CD14-positive monocyte (primary cell): Measurements from ENCODE around the gene VSIG10L2. TPM values are rescaled to one million over a fixed set of nuclear protein-coding genes. Genes with fewer than 3 reads are reported as not detected.

Source experiments
- DNase-seq, 3 donors: peaks; one replicate each; pipeline ENCODE4 v3.0.0-alpha.2; 2011 to 2022
- H2AFZ ChIP-seq: 2 replicates; pipeline ENCODE4 v1.6.0; 2012; ENCODE audit warnings: mild to moderate bottlenecking, low read depth, low read length, inconsistent platforms; ENCODE audit not compliant: insufficient read depth, poor library complexity, severe bottlenecking
- H3K27ac ChIP-seq, 2 donors: 1 replicate in 1 of 2; 2 replicates in 1 of 2; pipeline ENCODE4 v1.5.1; 2012 to 2013; ENCODE audit warnings: low read length in 2 of 2, control low read depth in 1 of 2, inconsistent platforms in 1 of 2, low read depth in 1 of 2, mild to moderate bottlenecking in 1 of 2
- H3K27me3 ChIP-seq, 2 donors: one replicate each; pipeline versions ENCODE4 v1.6.0 to v1.6.1; 2011 to 2013; ENCODE audit warnings: low read length in 2 of 2; ENCODE audit not compliant: control insufficient read depth in 2 of 2, insufficient read depth in 2 of 2
- H3K36me3 ChIP-seq, 2 donors: replicated peaks in 1 of 2; 1 replicate in 1 of 2; 2 replicates in 1 of 2; pipeline versions ENCODE4 v1.5.1 to v1.6.1; 2012 to 2013; ENCODE audit warnings: low read length in 2 of 2, control low read depth in 1 of 2, inconsistent platforms in 1 of 2, mild to moderate bottlenecking in 1 of 2; ENCODE audit not compliant: insufficient read depth in 2 of 2, control insufficient read depth in 1 of 2
- H3K4me1 ChIP-seq, 2 donors: 1 replicate in 1 of 2; 2 replicates in 1 of 2; pipeline versions ENCODE4 v1.5.1 to v1.6.1; 2012 to 2013; ENCODE audit warnings: low read length in 2 of 2, control low read depth in 1 of 2, inconsistent platforms in 1 of 2, mild to moderate bottlenecking in 1 of 2, moderate library complexity in 1 of 2; ENCODE audit not compliant: insufficient read depth in 2 of 2, control insufficient read depth in 1 of 2
- H3K4me2 ChIP-seq: replicated peaks from 2 replicates; pipeline ENCODE3; 2012; ENCODE audit warnings: low read length, moderate library complexity, mild to moderate bottlenecking; ENCODE audit not compliant: poor library complexity, severe bottlenecking; ENCODE audit errors: extremely low read depth
- H3K4me3 ChIP-seq, 3 experiments: fragments of 200-600 bp in 1 of 3; sonication (generic) in 1 of 3; replicated peaks in 1 of 3; 1 replicate in 2 of 3; 2 replicates in 1 of 3; pipeline ENCODE4 v1.5.1; 2011 to 2013; ENCODE audit warnings: low read length in 3 of 3, mild to moderate bottlenecking in 3 of 3, control low read depth in 2 of 3, low read depth in 2 of 3, inconsistent platforms in 1 of 3, moderate library complexity in 1 of 3
- H3K79me2 ChIP-seq: 2 replicates; pipeline ENCODE4 v1.6.0; 2012; ENCODE audit warnings: mild to moderate bottlenecking, control low read depth, inconsistent platforms, low read length, moderate library complexity; ENCODE audit not compliant: insufficient read depth
- H3K9ac ChIP-seq: 2 replicates; pipeline ENCODE4 v1.6.0; 2017; ENCODE audit warnings: low read length, mild to moderate bottlenecking; ENCODE audit not compliant: insufficient read depth, poor library complexity, severe bottlenecking
- H3K9me3 ChIP-seq, 2 donors: replicated peaks in 1 of 2; 1 replicate in 1 of 2; 2 replicates in 1 of 2; pipeline versions ENCODE4 v1.5.1 to v1.6.1; 2012 to 2013; ENCODE audit warnings: low read length in 2 of 2, control low read depth in 1 of 2; ENCODE audit not compliant: control insufficient read depth in 1 of 2, insufficient read depth in 1 of 2
- H4K20me1 ChIP-seq: 2 replicates; pipeline ENCODE4 v1.6.0; 2012; ENCODE audit warnings: mild to moderate bottlenecking, low read length, control low read depth, moderate library complexity; ENCODE audit not compliant: insufficient read depth
- H3K27ac Mint-ChIP-seq, 7 donors: one replicate each; pipeline ENCODE4 v1.8.0; 2020; ENCODE audit warnings: mild to moderate bottlenecking in 7 of 7, mixed read lengths in 7 of 7, moderate library complexity in 6 of 7, inconsistent platforms in 2 of 7
- H3K27me3 Mint-ChIP-seq, 3 donors: one replicate each; pipeline ENCODE4 v1.8.0; 2021 to 2022; ENCODE audit warnings: low read depth in 3 of 3, mild to moderate bottlenecking in 3 of 3, mixed read lengths in 3 of 3, moderate library complexity in 3 of 3, inconsistent platforms in 1 of 3
- H3K36me3 Mint-ChIP-seq, 2 donors: one replicate each; pipeline ENCODE4 v1.8.0; 2020; ENCODE audit warnings: mixed read lengths in 2 of 2, inconsistent platforms in 1 of 2, mild to moderate bottlenecking in 1 of 2
- H3K4me1 Mint-ChIP-seq: one replicate; pipeline ENCODE4 v1.8.0; 2020; ENCODE audit warnings: mild to moderate bottlenecking, mixed read lengths
- H3K4me3 Mint-ChIP-seq, 2 donors: one replicate each; pipeline ENCODE4 v1.8.0; 2020; ENCODE audit warnings: mild to moderate bottlenecking in 2 of 2, mixed read lengths in 2 of 2, moderate library complexity in 1 of 2
- H3K9me3 Mint-ChIP-seq, 7 donors: one replicate each; pipeline ENCODE4 v1.8.0; 2020 to 2022; ENCODE audit warnings: mixed read lengths in 7 of 7, mild to moderate bottlenecking in 6 of 7, moderate library complexity in 6 of 7, inconsistent platforms in 2 of 7
- CTCF ChIP-seq: fragments of 200-600 bp; IDR thresholded peaks from one replicate; pipeline ENCODE4 v1.8.0; 2022; ENCODE audit warnings: antibody characterized with exemption, mild to moderate bottlenecking
- WGBS: methylation state at CpG from one replicate; pipeline ENCODE4 v1.1.5; 2013; ENCODE audit warnings: missing lambda C conversion rate; ENCODE audit not compliant: insufficient coverage; 5-methylcytosine and 5-hydroxymethylcytosine counted together
- intact Hi-C, 2 donors: fragments of 100-400 bp; cut with micrococcal nuclease; formaldehyde crosslinking; loops; one replicate each; pipeline versions ENCODE4 v1.15.0 to v1.15.1; 2023
- polyA plus RNA-seq, 3 donors: library from polyadenylated mRNA; depleted of rRNA in 1 of 3; unstranded in 2 of 3; stranded (reverse) in 1 of 3; fragments of 300-500 nt in 2 of 3; fragments of >200 nt in 1 of 3; fragmentation: Illumina TruSeq in 2 of 3; gene quantifications; 1 replicate in 2 of 3; 2 replicates in 1 of 3; pipeline ENCODE4 v1.2.3, GENCODE V29; 2012 to 2021

The VSIG10L2 gene
- polyA plus RNA-seq, 3 donors = not detected

- H3K27ac Mint-ChIP-seq = no peak overlapping the region
- Histone ChIP-seq H3K27me3 (no peaks in the 10 kb centered on the region), H3K27ac (no peak overlapping the region), H3K4me2 (no peak overlapping the region), H3K9me3 (no peaks in the 10 kb centered on the region), H3K9ac (no peak overlapping the region), H3K79me2 (no peaks in the 10 kb centered on the region), H3K4me3 (no peak overlapping the region), H2AFZ (no peak overlapping the region), H4K20me1 (no peaks in the 10 kb centered on the region), H3K36me3 (no peaks in the 10 kb centered on the region), H3K4me1 (no peaks in the 10 kb centered on the region)
- no peak for DNase-seq
- H3K27me3 Mint-ChIP-seq = peaks cover 1 to 7% (median 2%) of the 10 kb centered on the region in 3 donors
- H3K4me1 Mint-ChIP-seq = no peaks in the 10 kb centered on the region
- peaks cover 0 to 2% (median 0%) of the 10 kb centered on the region in 7 donors for H3K9me3 Mint-ChIP-seq
- intact Hi-C loops = no loop called here
- TF ChIP-seq CTCF = no peak
- no CpG with 5 or more reads among the region's 2 CpGs for WGBS
- no peaks in the 10 kb centered on the region for H3K36me3 Mint-ChIP-seq
- no peak overlapping the region for H3K4me3 Mint-ChIP-seq
These were observed 10.0 kb downstream of the VSIG10L2 start for GRCh38 chr11:125955856-125956255.

GRCh38 chr11:125956391-125957134 is 10.7 kb downstream of the VSIG10L2 start:
- no peaks in the 10 kb centered on the region for H3K9me3 ChIP-seq
- H3K27me3 Mint-ChIP-seq = peaks cover 0 to 5% (median 1%) of the 10 kb centered on the region in 3 donors
- H3K36me3 ChIP-seq = no peaks in the 10 kb centered on the region
- no peak overlapping the region for H3K4me2 ChIP-seq
- no peak overlapping the region for H3K9ac ChIP-seq
- H3K4me3 Mint-ChIP-seq = no peak overlapping the region
- H2AFZ ChIP-seq = no peak overlapping the region
- no peaks in the 10 kb centered on the region for H3K36me3 Mint-ChIP-seq
- 91% methylated on average over 17 of the region's 22 CpGs for WGBS
- H3K9me3 Mint-ChIP-seq = peaks cover 0 to 2% (median 0%) of the 10 kb centered on the region in 7 donors
- no peak overlapping the region for H3K27ac Mint-ChIP-seq
- H4K20me1 ChIP-seq = no peaks in the 10 kb centered on the region
- H3K4me1 Mint-ChIP-seq = no peaks in the 10 kb centered on the region
- no peaks in the 10 kb centered on the region for H3K27me3 ChIP-seq
- no peaks in the 10 kb centered on the region for H3K79me2 ChIP-seq
- H3K4me1 ChIP-seq = no peaks in the 10 kb centered on the region
- no peak overlapping the region for H3K4me3 ChIP-seq
- intact Hi-C loops = no loop called here
- TF ChIP-seq CTCF = no peak
- no peak overlapping the region for H3K27ac ChIP-seq
- no peak for DNase-seq
